Measurements from ENCODE around the gene VSNL1.

VSNL1 gene

GRCh38 chr2:17584689-17585088 is 44.2 kb downstream of the VSNL1 start:
- no peak for DNase-seq

- no peak for DNase-seq
These were observed 47.0 kb downstream of the VSNL1 start for GRCh38 chr2:17587469-17587868.

- DNase-seq = no peak
These were observed 47.5 kb downstream of the VSNL1 start for GRCh38 chr2:17588031-17588430.

DNA sequence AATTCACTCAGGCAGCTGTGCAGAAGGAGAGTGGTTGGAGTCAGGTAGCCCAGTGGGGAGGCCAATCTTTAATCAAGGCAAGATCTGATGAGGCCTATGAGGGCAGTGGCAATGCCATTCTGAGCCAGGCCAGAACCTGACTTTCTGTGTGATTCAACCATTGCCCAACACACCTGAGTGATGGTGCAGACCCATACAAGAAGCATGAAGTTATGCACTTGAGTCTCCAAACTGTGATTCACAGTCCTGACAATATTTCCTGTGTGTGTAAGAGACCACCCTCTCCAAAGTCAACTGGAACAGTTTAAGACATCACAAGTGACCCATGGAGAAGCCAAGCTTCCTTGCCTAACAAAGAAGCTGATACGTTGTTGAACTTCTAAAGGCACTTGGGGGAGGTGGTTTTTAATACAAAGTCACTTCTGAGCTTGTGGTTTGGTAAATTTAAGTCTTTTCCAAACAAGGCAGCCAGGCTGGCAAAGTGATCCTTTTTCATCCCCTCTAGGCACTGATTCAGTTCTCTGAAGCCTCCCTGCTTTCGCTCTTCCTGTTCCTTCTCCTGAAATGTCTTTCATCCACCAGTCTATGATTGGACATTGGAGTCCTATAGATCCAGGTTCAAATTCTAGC is 49.0 kb downstream of the VSNL1 start:
- DNase-seq = no peak

GRCh38 chr2:17590342-17590911 is 49.9 kb downstream of the VSNL1 start:
- DNase-seq = no peak

DNA sequence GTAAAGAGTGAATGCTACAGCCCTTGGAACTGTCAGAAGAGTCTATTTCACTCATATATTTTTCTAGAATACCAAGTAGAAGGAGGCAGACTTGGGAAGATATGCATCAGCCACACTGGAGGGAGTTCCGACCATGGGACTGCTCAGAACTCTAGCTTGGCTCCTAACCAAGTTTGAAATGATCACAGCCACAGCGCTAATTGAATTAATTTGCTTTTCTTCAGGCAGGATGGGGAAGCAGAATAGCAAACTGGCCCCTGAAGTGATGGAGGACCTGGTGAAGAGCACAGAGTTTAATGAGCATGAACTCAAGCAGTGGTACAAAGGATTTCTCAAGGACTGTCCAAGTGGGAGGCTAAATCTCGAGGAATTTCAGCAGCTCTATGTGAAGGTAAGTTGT is 51.4 kb downstream of the VSNL1 start:
- DNase-seq = no peak

DNA sequence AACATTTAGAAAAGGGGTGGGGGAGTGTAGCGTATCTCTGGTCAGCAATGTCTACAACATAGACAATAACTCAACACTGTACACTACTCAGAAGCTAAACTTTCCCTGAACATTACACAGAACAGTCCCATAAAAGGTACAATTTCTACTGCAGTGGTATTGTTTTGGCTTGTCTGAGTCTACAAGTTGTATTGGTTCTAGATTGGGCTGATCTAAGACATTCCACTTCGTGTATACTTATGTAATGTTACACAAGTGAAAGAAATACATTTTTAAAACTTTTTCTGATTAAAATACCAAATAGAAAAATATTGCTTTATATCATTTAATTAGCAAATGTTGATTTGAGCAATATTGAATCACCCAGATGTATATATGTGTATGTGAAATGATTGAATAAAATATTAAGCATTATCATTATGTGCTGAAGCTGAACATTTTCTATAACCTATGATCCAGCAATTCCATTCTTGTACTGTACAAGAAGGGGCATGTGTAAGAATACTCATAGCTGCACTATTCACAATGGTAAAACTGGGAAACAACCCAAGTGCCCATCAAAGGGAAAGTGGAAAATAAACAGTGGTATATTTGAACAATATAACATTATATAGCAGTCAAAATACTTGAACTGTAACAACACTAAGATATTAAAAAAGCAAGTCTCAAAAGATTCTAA is 52.4 kb downstream of the VSNL1 start:
- DNase-seq = no peak

- DNase-seq = no peak
These were observed 52.9 kb downstream of the VSNL1 start for GRCh38 chr2:17593445-17593840.

GRCh38 chr2:17593841-17594491 is 53.5 kb downstream of the VSNL1 start:
- no peak for DNase-seq

GRCh38 chr2:17594533-17595401 is 54.3 kb downstream of the VSNL1 start:
- DNase-seq = no peak

DNA sequence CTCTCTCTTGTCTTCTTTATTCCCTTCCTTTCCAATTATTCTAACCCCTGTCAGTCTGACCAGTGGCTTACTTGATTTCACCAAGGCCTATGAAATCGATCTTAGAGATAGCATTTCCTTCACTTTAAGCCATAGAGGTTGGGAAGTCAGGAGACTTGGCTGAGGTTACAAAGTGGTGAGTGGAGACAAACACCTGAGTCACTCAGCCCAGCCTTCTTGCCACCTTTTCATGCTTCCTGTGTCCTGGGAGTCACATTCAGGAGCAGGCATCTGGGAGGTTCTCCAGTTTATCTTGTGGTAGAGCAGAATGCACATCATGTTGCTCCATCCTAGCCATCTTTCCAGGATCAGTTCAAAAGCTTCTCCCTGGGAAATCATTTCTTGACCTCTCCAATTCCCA is 59.1 kb downstream of the VSNL1 start:
- DNase-seq = no peak

GRCh38 chr2:17600556-17601204 is 60.2 kb downstream of the VSNL1 start:
- no peak for DNase-seq

- no peak for DNase-seq
These were observed 63.6 kb downstream of the VSNL1 start for GRCh38 chr2:17604050-17604449.

GRCh38 chr2:17605696-17606095 is 65.2 kb downstream of the VSNL1 start:
- DNase-seq = no peak

GRCh38 chr2:17606851-17607250 is 66.4 kb downstream of the VSNL1 start:
- DNase-seq = no peak

GRCh38 chr2:17607379-17607778 is 66.9 kb downstream of the VSNL1 start:
- no peak for DNase-seq

- DNase-seq = no peak
These were observed 67.8 kb downstream of the VSNL1 start for GRCh38 chr2:17608251-17608650.

GRCh38 chr2:17610521-17610920 is 70.0 kb downstream of the VSNL1 start:
- DNase-seq = no peak

DNA sequence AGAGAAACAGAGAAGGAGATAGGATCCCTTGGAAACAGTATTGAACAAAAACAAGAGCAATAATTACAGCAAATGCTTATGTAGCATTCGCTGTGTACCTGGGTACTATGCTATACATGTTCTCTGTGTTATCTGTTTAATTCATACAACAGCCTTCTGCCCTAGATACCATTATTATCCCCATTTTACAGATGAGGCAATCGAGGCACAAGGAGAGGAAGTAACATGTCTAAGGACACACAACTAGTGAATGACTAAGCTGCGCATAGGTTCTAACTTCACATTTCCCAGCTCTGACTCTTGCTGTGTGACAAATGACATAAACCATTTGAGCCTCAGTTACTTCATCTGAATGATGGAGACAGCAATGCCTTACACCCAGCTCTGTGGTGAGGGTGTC is 70.5 kb downstream of the VSNL1 start:
- no peak for DNase-seq

GRCh38 chr2:17614174-17614930 is 73.9 kb downstream of the VSNL1 start:
- DNase-seq = no peak

DNA sequence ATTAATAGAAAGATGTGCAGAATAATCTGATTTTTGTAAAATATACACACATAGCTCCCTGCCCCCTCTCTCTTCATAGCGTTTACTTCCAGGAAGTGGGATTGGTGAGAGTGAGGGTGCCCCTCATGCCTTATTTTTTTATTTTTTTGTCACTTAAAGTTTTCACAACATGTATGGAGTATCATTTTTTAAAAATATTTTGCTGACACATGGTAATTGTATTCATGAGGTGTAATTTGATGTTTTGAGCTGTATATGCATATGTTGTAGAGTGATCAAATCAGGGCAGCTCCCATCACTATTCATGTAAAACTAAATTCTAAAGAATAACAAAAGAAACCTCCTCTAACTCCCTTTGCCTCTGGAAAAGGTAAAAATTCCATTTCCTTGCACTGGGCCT is 74.7 kb downstream of the VSNL1 start:
- no peak for DNase-seq

Data from NCI-H1694 treated with DMSO at 0.1 percent for 48 hours (cell line).